Stimulated activated CD4-positive, alpha-beta T cell treated with anti-CD3 and anti-CD28 coated beads, Interleukin-4, amount 100 ng/mL, for 4 hours (primary cell): ENCODE measurements around the gene DNM3.
A peak's percentile ranks its signal among the peaks of the same experiment; 100 is the strongest.

Experiments
- DNase-seq, 2 experiments: peaks; one replicate each; pipeline ENCODE4 v3.0.0-alpha.2; 2020

The DNM3 gene

GRCh38 chr1:172254521-172255222, 413.4 kb downstream of the DNM3 start:
- no peak for DNase-seq

DNA sequence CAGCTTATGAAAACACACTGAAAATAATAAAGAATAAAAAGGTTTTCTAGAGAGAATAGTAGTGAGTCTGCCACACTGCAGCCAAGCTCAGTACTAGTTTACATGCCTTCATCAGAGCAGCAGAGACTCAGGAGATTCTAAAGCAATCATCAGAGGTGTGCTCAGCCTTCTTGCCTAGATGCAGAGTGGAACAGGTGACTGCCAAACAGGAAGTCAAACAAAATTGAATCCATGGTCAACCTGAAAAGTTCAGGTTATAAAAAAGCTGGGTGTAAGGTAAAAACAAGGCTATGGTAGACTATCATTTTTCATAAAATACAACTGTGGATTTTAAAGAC, 413.9 kb downstream of the DNM3 start:
- no peak for DNase-seq

DNA sequence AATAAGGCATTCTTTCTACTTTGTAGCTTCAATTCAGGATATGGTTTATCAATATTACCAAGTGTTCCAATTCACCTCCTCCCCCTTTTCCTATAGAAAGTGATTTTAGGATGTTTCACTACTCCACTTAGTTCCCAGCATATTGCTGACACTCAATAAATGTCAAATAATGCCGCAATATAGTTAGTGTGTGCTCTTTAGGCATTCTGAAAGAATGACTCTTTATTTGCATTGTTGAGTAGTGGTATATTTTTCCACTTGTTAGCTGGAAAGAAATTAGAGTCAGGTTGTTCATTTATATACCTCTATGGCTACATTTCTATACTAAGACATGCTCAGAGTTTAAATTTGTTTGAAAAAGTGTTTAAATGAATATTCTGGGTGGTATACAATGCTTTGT, 424.6 kb downstream of the DNM3 start:
- DNase-seq = no peak

GRCh38 chr1:172266528-172267174, 425.4 kb downstream of the DNM3 start:
- peak in 1 of 2 experiments; percentile 2 for DNase-seq

GRCh38 chr1:172268237-172268636, 426.9 kb downstream of the DNM3 start:
- no peak for DNase-seq

GRCh38 chr1:172269084-172269483, 427.8 kb downstream of the DNM3 start:
- DNase-seq = no peak

GRCh38 chr1:172269644-172270043, 428.3 kb downstream of the DNM3 start:
- DNase-seq = no peak

- DNase-seq = no peak
These were observed 429.3 kb downstream of the DNM3 start for GRCh38 chr1:172270605-172271004.

- no peak for DNase-seq
These were observed 430.8 kb downstream of the DNM3 start for GRCh38 chr1:172272087-172272486.

GRCh38 chr1:172273647-172274396, 432.5 kb downstream of the DNM3 start:
- no peak for DNase-seq

DNA sequence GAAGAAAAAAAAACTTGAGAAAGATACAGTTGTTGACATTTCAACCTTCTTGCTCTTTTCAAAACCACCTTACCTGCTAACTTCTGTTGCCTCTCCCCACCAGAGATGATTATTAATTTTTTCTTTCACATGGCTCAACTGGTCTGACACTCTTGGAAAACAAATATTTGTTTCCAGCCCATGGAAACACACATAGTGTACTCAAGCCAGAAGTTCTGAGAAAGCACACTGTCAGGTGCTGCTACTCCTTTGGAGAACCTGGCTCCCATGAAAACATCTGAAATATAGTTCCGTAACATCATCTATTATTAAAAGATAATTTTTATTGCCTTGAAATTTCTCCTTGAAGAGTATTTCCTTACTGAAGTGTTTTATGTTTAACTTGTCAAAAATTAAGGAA, 434.2 kb downstream of the DNM3 start:
- DNase-seq = no peak

DNA sequence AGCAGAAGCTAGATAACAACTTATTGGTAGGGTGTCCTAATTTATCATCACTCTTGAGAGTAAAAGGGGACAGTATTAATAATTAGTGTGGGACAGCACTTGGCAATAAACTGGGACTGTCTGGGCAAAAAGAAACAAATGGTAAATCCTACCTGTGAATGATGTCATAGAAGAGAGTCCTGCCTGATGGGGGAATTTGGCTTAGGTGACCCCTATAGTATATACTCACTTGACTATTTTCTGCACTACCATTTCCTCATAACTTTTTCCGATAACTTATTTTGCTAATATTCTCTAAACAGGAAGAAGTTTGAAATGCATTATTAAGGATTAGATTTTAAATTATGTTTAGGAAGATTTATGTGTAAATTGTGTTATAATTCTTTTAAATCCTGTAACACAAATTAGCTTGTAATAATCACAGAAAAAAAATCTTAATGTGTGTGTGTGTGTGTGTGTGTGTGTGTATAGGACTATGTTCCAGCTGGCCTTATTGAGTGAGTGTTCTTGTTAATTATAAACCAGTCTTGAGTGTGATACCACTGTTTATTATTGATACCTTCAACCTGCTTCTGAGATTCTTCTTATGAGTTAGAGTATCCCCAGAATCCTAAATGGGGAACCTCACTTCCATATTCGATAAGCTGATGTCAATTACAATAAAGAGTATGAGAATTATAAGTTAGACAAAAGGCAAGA, 435.0 kb downstream of the DNM3 start:
- DNase-seq = no peak

DNA sequence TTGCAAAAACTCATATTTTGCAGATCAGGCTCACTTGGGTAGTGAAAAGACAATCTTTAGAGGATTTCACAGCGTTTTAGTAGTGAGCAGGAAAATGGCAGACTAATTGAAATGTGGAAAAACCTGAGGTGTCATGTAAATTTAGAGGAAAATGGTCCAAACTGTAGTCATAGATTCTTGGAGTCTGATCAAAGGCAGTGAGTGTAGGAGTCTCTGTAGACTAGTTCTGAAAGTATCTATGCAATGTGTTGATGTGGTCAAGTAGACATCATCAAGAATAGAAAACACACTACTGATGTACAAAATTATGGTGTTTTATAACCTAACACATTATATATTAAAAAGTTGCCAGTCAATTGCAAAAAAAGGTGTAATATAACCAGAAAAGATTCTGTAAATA, 436.0 kb downstream of the DNM3 start:
- DNase-seq = no peak

- DNase-seq = no peak
These were observed 436.7 kb downstream of the DNM3 start for GRCh38 chr1:172277989-172278388.

DNA sequence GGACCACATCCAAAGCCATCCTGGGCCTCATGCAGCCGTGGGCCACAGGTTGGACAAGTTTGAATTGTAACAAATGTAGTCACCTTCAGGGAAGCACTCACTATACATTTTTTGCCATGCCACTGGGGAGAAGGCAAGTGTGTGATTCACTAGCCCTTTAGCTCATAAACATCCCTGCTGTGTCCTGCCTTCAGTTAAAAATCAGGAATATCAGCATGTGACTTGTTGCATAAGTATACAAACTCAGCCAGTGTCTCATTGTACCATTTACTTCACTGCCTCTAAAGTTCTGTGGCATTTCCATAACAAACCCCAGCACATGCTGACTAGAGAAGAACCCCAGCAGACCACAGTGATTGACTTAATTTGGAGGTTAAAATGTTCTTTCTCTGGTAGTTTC, 437.2 kb downstream of the DNM3 start:
- DNase-seq = no peak

- DNase-seq = no peak
These were observed 438.8 kb downstream of the DNM3 start for GRCh38 chr1:172279939-172280636.

DNA sequence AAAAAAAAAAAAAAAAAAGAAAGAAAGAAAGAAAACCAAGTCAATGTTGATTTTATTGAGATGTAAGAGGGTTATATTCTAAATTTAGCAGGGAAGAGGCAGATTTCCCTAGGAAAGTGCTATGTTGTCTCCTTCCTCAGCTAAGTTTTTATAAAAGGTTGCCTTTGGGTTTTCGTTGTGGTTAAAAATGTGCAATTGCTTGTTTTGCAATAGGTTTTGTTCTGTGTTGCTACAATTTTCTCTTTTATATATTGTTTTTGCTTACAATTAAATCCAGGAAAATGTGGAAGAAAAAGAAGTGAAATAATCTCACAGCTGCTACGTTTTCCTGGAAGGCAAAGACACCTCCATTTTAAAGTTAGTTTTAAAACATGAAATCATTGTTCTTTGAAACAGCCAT, 442.5 kb downstream of the DNM3 start:
- DNase-seq = no peak

GRCh38 chr1:172286629-172287076, 445.4 kb downstream of the DNM3 start:
- DNase-seq = no peak

GRCh38 chr1:172287208-172287607, 445.9 kb downstream of the DNM3 start:
- no peak for DNase-seq

DNA sequence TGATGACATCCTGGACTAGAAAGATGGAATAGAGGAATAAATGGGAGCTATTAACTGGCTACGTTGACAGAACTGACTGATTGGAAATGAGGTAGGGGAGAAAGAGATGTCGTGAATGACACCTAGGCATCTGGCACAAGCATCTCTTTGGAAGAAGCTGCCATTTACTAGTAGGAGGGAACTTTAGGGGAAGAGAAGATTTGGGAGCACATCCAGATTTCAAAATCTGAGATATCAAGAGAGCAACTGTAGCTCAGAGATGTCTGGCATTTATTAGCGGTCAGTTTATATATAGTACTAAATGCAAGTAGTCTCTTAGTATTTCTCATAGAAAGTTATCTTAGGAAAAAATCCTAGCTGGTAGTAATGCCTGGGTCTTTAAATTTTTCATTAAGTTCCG, 447.3 kb downstream of the DNM3 start:
- no peak for DNase-seq

DNA sequence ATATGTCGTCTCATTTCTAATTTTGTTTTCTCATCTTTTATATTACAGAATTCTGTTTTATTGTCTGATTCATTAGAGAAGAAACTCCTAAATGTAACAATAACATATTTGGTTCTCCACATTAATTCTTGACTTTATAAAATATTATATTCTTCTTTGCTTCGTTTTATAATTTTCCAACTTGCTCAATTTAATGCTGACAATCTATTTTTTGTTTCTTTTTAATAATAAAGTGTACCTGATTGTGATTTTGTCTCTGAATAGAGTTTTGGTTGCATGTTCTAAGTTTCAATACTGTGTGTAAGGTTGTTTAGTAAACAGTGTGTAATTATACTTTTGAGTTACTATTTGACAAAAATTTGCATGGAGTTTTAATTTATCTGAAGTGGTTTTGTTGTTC, 448.1 kb downstream of the DNM3 start:
- DNase-seq = no peak

DNA sequence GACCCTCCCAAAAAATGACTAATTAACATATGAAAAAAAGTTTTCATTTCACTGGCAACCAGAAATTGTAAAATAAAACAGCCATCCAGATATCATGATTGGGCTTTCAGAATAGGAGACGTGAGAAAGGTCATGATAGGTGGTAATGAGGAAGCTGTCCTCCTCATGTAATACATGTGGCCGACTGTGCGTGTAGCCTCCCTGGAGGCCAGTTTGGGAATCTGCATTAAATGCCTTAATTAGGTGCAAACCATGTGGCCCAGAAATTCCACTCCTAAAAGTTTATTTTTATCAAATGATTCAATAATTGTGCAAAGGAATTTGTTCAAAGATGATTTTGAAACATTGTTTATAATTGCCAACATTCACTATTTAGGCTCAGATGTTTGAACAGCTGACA, 451.5 kb downstream of the DNM3 start:
- DNase-seq = no peak

GRCh38 chr1:172293429-172293828, 452.1 kb downstream of the DNM3 start:
- DNase-seq = no peak
